HFF-Myc (cell line): ENCODE data around the gene OSTN.

Source experiments
- DNase-seq: peaks from one replicate; pipeline ENCODE4 v3.0.0-alpha.2; 2011; ENCODE audit warnings: low read depth; ENCODE audit errors: extremely low read depth
- H3K4me3 ChIP-seq: replicated peaks from 2 replicates; pipeline ENCODE4 v1.5.1; 2011; ENCODE audit warnings: low read depth, mild to moderate bottlenecking, control low read depth, low read length
- CTCF ChIP-seq: IDR thresholded peaks from 2 replicates; pipeline ENCODE4 v1.5.1; 2012; ENCODE audit warnings: mild to moderate bottlenecking, low read depth, low read length, control low read depth; ENCODE audit errors: missing control alignments

Gene OSTN

GRCh38 chr3:191280111-191280510 lies 81.1 kb downstream of the OSTN start:
- H3K4me3 ChIP-seq, result no peak overlapping the region
- no peak for DNase-seq
- no peak for TF ChIP-seq CTCF

- TF ChIP-seq CTCF, result no peak
- no peak overlapping the region for H3K4me3 ChIP-seq
- no peak for DNase-seq
Observed at GRCh38 chr3:191280882-191281281, 81.8 kb downstream of the OSTN start.

- H3K4me3 ChIP-seq, result no peak overlapping the region
- DNase-seq, result peak; percentile 15
- TF ChIP-seq CTCF, result no peak
Observed at GRCh38 chr3:191282251-191283185, 83.5 kb downstream of the OSTN start.

- H3K4me3 ChIP-seq, result no peak overlapping the region
- no peak for DNase-seq
- TF ChIP-seq CTCF, result no peak
Observed at GRCh38 chr3:191283400-191283799, 84.4 kb downstream of the OSTN start.

- DNase-seq, result no peak
- no peak for TF ChIP-seq CTCF
- no peak overlapping the region for H3K4me3 ChIP-seq
Observed at GRCh38 chr3:191290311-191291025, 91.4 kb downstream of the OSTN start.

- DNase-seq, result no peak
- no peak for TF ChIP-seq CTCF
- no peak overlapping the region for H3K4me3 ChIP-seq
Observed at GRCh38 chr3:191292243-191293015, 93.4 kb downstream of the OSTN start.
